ENCODE data around the gene ANKMY1.

ANKMY1 gene

GRCh38 chr2:240458044-240458899 is 99.5 kb downstream of the ANKMY1 start:
- no peak overlapping the region for H3K4me3 ChIP-seq (ENCODE audit: severe bottlenecking)
- ATAC-seq (ENCODE audit: low read depth): peak; percentile 22
- no peaks in the 10 kb centered on the region for H3K9me3 ChIP-seq (ENCODE audit: severe bottlenecking)
- no peak for TF ChIP-seq CTCF (IDR thresholded peaks at IDR 0.05; ENCODE audit: poor library complexity, severe bottlenecking)
- peak; percentile 53 for DNase-seq (ENCODE audit: low spot score)
- H3K27me3 ChIP-seq (ENCODE audit: insufficient read depth, poor library complexity, severe bottlenecking): no peaks in the 10 kb centered on the region
- peak overlapping the region; percentile 83 for H3K27ac ChIP-seq (ENCODE audit: poor library complexity, severe bottlenecking)
- H3K4me1 ChIP-seq (ENCODE audit: insufficient read depth, poor library complexity, severe bottlenecking): peaks cover 32% of the 10 kb centered on the region
- peaks cover 34% of the 10 kb centered on the region for H3K36me3 ChIP-seq (ENCODE audit: low read depth)

- peaks cover 32% of the 10 kb centered on the region for H3K4me1 ChIP-seq (ENCODE audit: insufficient read depth, poor library complexity, severe bottlenecking)
- peaks cover 28% of the 10 kb centered on the region for H3K36me3 ChIP-seq (ENCODE audit: low read depth)
- no peaks in the 10 kb centered on the region for H3K9me3 ChIP-seq (ENCODE audit: severe bottlenecking)
- H3K4me3 ChIP-seq (ENCODE audit: severe bottlenecking): no peak overlapping the region
- peak overlapping the region; percentile 83 for H3K27ac ChIP-seq (ENCODE audit: poor library complexity, severe bottlenecking)
- ATAC-seq (ENCODE audit: low read depth) (peak; percentile 46), DNase-seq (ENCODE audit: low spot score) (peak; percentile 74)
- no peak for TF ChIP-seq CTCF (IDR thresholded peaks at IDR 0.05; ENCODE audit: poor library complexity, severe bottlenecking)
- H3K27me3 ChIP-seq (ENCODE audit: insufficient read depth, poor library complexity, severe bottlenecking): no peaks in the 10 kb centered on the region
Observed at GRCh38 chr2:240457223-240458043, 100.4 kb downstream of the ANKMY1 start.

- no peaks in the 10 kb centered on the region for H3K9me3 ChIP-seq (ENCODE audit: severe bottlenecking)
- no peak for DNase-seq (ENCODE audit: low spot score)
- H3K4me1 ChIP-seq (ENCODE audit: insufficient read depth, poor library complexity, severe bottlenecking): peaks cover 38% of the 10 kb centered on the region
Observed at GRCh38 chr2:240456447-240457222, 101.2 kb downstream of the ANKMY1 start.

More at GRCh38 chr2:240456447-240457222, 101.2 kb downstream of the ANKMY1 start:
- Histone ChIP-seq H3K27ac (ENCODE audit: poor library complexity, severe bottlenecking) (peak overlapping the region; percentile 83), H3K4me3 (ENCODE audit: severe bottlenecking) (peak overlapping the region; percentile 3), H3K36me3 (ENCODE audit: low read depth) (peaks cover 22% of the 10 kb centered on the region), H3K27me3 (ENCODE audit: insufficient read depth, poor library complexity, severe bottlenecking) (no peaks in the 10 kb centered on the region)
- TF ChIP-seq CTCF (IDR thresholded peaks at IDR 0.05; ENCODE audit: poor library complexity, severe bottlenecking): no peak
- ATAC-seq (ENCODE audit: low read depth): peak; percentile 25; the same call in 2 of the 3 replicates

Data from RWPE2 (cell line).